Activated B cell treated with CpG ODN at 0.5 μM for 24 hours (primary cell): ENCODE measurements around the gene MVB12B. TPM values are rescaled to one million over a fixed set of nuclear protein-coding genes. Genes with fewer than 3 reads are reported as not detected.

Experiments
- ATAC-seq: fragments of 200-7000 bp; cut with Tn5 transposase; one replicate; pipeline ENCODE4 v1.10.0; 2021; ENCODE audit warnings: low read depth, mild to moderate bottlenecking, moderate library complexity
- CTCF ChIA-PET: fragments of 350-600 bp; sonication (Branson Sonifier 250); formaldehyde crosslinking; loops from one replicate; lab custom pipeline; 2021; ENCODE audit warnings: antibody characterized with exemption; lab: Charles Lee
- POLR2A ChIA-PET: fragments of 350-600 bp; sonication (Branson Sonifier 250); formaldehyde crosslinking; loops from one replicate; lab custom pipeline; 2021; ENCODE audit warnings: antibody characterized with exemption; lab: Charles Lee
- DNase-seq: peaks from one replicate; pipeline ENCODE4 v3.0.0; 2022
- H3K27ac Mint-ChIP-seq: one replicate; pipeline ENCODE4 v1.8.0; 2020; ENCODE audit warnings: mixed read lengths
- H3K27me3 Mint-ChIP-seq: one replicate; pipeline ENCODE4 v1.8.0; 2021; ENCODE audit warnings: mixed read lengths
- H3K36me3 Mint-ChIP-seq: one replicate; pipeline ENCODE4 v1.8.0; 2021; ENCODE audit warnings: low read depth, mixed read lengths
- H3K4me1 Mint-ChIP-seq: one replicate; pipeline ENCODE4 v1.8.0; 2021; ENCODE audit warnings: mixed read lengths
- H3K4me3 Mint-ChIP-seq: one replicate; pipeline ENCODE4 v1.8.0; 2020; ENCODE audit warnings: mild to moderate bottlenecking, mixed read lengths
- H3K9me3 Mint-ChIP-seq: one replicate; pipeline ENCODE4 v1.8.0; 2020; ENCODE audit warnings: mixed read lengths
- CTCF ChIP-seq: fragments of 200-600 bp; IDR thresholded peaks from one replicate; pipeline ENCODE4 v1.8.0; 2022; ENCODE audit warnings: antibody characterized with exemption, mild to moderate bottlenecking
- intact Hi-C: fragments of 100-400 bp; cut with micrococcal nuclease; formaldehyde crosslinking; loops from one replicate; pipeline ENCODE4 v1.15.1; 2024
- total RNA-seq: library from RNA; stranded (reverse); gene quantifications from 2 replicates; pipeline ENCODE4 v1.2.3, GENCODE V29; 2022

Gene MVB12B
- total RNA-seq, 1 donor from 2014 or later = 2.5 TPM

- Mint-ChIP-seq H3K27me3 (peaks cover 14% of the 10 kb centered on the region), H3K4me1 (no peaks in the 10 kb centered on the region), H3K27ac (no peak overlapping the region), H3K9me3 (no peaks in the 10 kb centered on the region), H3K4me3 (no peak overlapping the region), H3K36me3 (no peaks in the 10 kb centered on the region)
- ChIA-PET POLR2A (no interaction called here), CTCF (interaction anchor here (1.3 to 1.6 kb wide), 2 partner anchors 32 to 61 kb away, joined by 3 to 5 read pairs; no protein-coding TSS in a partner anchor)
- intact Hi-C loops = no loop called here
- ATAC-seq (no peak), DNase-seq (no peak)
- no peak for TF ChIP-seq CTCF
Observed at GRCh38 chr9:126335837-126336735, 9.5 kb downstream of the MVB12B start.

- no peak overlapping the region for H3K4me3 Mint-ChIP-seq
- TF ChIP-seq CTCF = no peak
- no peak overlapping the region for H3K27ac Mint-ChIP-seq
- H3K9me3 Mint-ChIP-seq = no peaks in the 10 kb centered on the region
- no peaks in the 10 kb centered on the region for H3K36me3 Mint-ChIP-seq
- ATAC-seq = no peak
- ChIA-PET CTCF (interaction anchor here (1.3 kb wide), 1 partner anchor 60 kb away, joined by 3 read pairs; no protein-coding TSS in a partner anchor), POLR2A (no interaction called here)
- no peaks in the 10 kb centered on the region for H3K4me1 Mint-ChIP-seq
- no peak for DNase-seq
- peaks cover 13% of the 10 kb centered on the region for H3K27me3 Mint-ChIP-seq
- intact Hi-C loops = no loop called here
Observed at GRCh38 chr9:126336736-126337325, 10.2 kb downstream of the MVB12B start.

GRCh38 chr9:126337729-126338372 is 11.2 kb downstream of the MVB12B start:
- H3K36me3 Mint-ChIP-seq = no peaks in the 10 kb centered on the region

GRCh38 chr9:126338945-126339344 is 12.3 kb downstream of the MVB12B start:
- Mint-ChIP-seq H3K27me3 (peaks cover 5% of the 10 kb centered on the region), H3K4me3 (no peak overlapping the region), H3K36me3 (no peaks in the 10 kb centered on the region), H3K9me3 (no peaks in the 10 kb centered on the region), H3K4me1 (no peaks in the 10 kb centered on the region), H3K27ac (no peak overlapping the region)
- no peak for TF ChIP-seq CTCF
- CTCF ChIA-PET = no interaction called here
- intact Hi-C loops = no loop called here
- POLR2A ChIA-PET = no interaction called here
- no peak for ATAC-seq
- DNase-seq = no peak

More at GRCh38 chr9:126337729-126338372, 11.2 kb downstream of the MVB12B start:
- ATAC-seq (no peak), DNase-seq (no peak)
- no peak for TF ChIP-seq CTCF
- CTCF ChIA-PET = no interaction called here
- peaks cover 9% of the 10 kb centered on the region for H3K27me3 Mint-ChIP-seq
- H3K27ac Mint-ChIP-seq = no peak overlapping the region
- no peak overlapping the region for H3K4me3 Mint-ChIP-seq
- intact Hi-C loops = no loop called here
- no peaks in the 10 kb centered on the region for H3K9me3 Mint-ChIP-seq
- H3K4me1 Mint-ChIP-seq = no peaks in the 10 kb centered on the region
- POLR2A ChIA-PET = no interaction called here

GRCh38 chr9:126341426-126341825 is 14.8 kb downstream of the MVB12B start:
- H3K4me1 Mint-ChIP-seq = peaks cover 1% of the 10 kb centered on the region
- no peak for TF ChIP-seq CTCF
- DNase-seq (no peak), ATAC-seq (no peak)
- intact Hi-C loops = no loop called here
- H3K9me3 Mint-ChIP-seq = no peaks in the 10 kb centered on the region
- H3K27me3 Mint-ChIP-seq = peaks cover 16% of the 10 kb centered on the region
- CTCF ChIA-PET = interaction anchor here (0.8 kb wide), 1 partner anchor 57 kb away, joined by 3 read pairs; no protein-coding TSS in a partner anchor
- H3K36me3 Mint-ChIP-seq = no peaks in the 10 kb centered on the region
- H3K4me3 Mint-ChIP-seq = no peak overlapping the region
- H3K27ac Mint-ChIP-seq = no peak overlapping the region
- POLR2A ChIA-PET = no interaction called here
